HEK293 (cell line): Measurements from ENCODE around the gene GID8.
A peak's percentile ranks its signal among the peaks of the same experiment; 100 is the strongest.

Experiments used
- AEBP2 ChIP-seq: fragments of 450-650 bp; formaldehyde crosslinking; IDR thresholded peaks from 2 replicates; pipeline ENCODE4 v1.5.1; 2016; ENCODE audit warnings: missing biosample characterization, missing genetic modification characterization, borderline replicate concordance
- ELK4 ChIP-seq: IDR thresholded peaks from 2 replicates; pipeline ENCODE4 v1.6.1; 2011; ENCODE audit warnings: mild to moderate bottlenecking, low read depth, low read length, borderline replicate concordance
- OVOL3 ChIP-seq: fragments of 450-650 bp; formaldehyde crosslinking; IDR thresholded peaks from 2 replicates; pipeline ENCODE4 v1.5.1; 2016; ENCODE audit warnings: missing biosample characterization, missing genetic modification characterization
- PRDM2 ChIP-seq: fragments of 450-650 bp; formaldehyde crosslinking; IDR thresholded peaks from 2 replicates; pipeline ENCODE4 v1.5.1; 2016; ENCODE audit warnings: missing biosample characterization, missing genetic modification characterization, borderline replicate concordance
- PRDM4 ChIP-seq: fragments of 450-650 bp; formaldehyde crosslinking; IDR thresholded peaks from 2 replicates; pipeline ENCODE4 v1.5.1; 2017; ENCODE audit warnings: missing biosample characterization, missing genetic modification characterization
- REPIN1 ChIP-seq: fragments of 450-650 bp; formaldehyde crosslinking; IDR thresholded peaks from 2 replicates; pipeline ENCODE4 v1.5.1; 2017; ENCODE audit warnings: missing biosample characterization, missing genetic modification characterization, low read depth
- SCRT1 ChIP-seq: fragments of 450-650 bp; formaldehyde crosslinking; IDR thresholded peaks from 2 replicates; pipeline ENCODE4 v1.5.1; 2016; ENCODE audit warnings: missing biosample characterization, missing genetic modification characterization, borderline replicate concordance
- SP3 ChIP-seq: fragments of 450-650 bp; formaldehyde crosslinking; IDR thresholded peaks from 2 replicates; pipeline ENCODE4 v1.5.1; 2016; ENCODE audit warnings: missing biosample characterization, missing genetic modification characterization
- ZBTB21 ChIP-seq: fragments of 450-650 bp; formaldehyde crosslinking; IDR thresholded peaks from 2 replicates; pipeline ENCODE4 v1.5.1; 2017; ENCODE audit warnings: missing biosample characterization, missing genetic modification characterization
- ZEB2 ChIP-seq: fragments of 450-650 bp; formaldehyde crosslinking; IDR thresholded peaks from 2 replicates; pipeline ENCODE4 v1.5.1; 2016; ENCODE audit warnings: missing biosample characterization, missing genetic modification characterization
- ZFHX2 ChIP-seq: fragments of 450-650 bp; formaldehyde crosslinking; conservative IDR thresholded peaks from 2 replicates; pipeline ENCODE4 v1.5.1; 2016; ENCODE audit warnings: missing biosample characterization, missing genetic modification characterization
- ZNF174 ChIP-seq: fragments of 450-650 bp; formaldehyde crosslinking; IDR thresholded peaks from 2 replicates; pipeline ENCODE4 v1.5.0; 2017; ENCODE audit warnings: missing biosample characterization, mild to moderate bottlenecking, missing genetic modification characterization
- ZNF335 ChIP-seq: fragments of 450-650 bp; formaldehyde crosslinking; conservative IDR thresholded peaks from 2 replicates; pipeline ENCODE4 v1.5.1; 2016; ENCODE audit warnings: missing biosample characterization, missing genetic modification characterization
- ZNF416 ChIP-seq: fragments of 450-650 bp; formaldehyde crosslinking; IDR thresholded peaks from 2 replicates; pipeline ENCODE4 v1.5.1; 2016; ENCODE audit warnings: missing biosample characterization, missing genetic modification characterization
- ZNF501 ChIP-seq: fragments of 450-650 bp; formaldehyde crosslinking; IDR thresholded peaks from 2 replicates; pipeline ENCODE4 v1.5.1; 2016; ENCODE audit warnings: missing biosample characterization, missing genetic modification characterization
- ZNF560 ChIP-seq: fragments of 450-650 bp; formaldehyde crosslinking; IDR thresholded peaks from 2 replicates; pipeline ENCODE4 v1.5.1; 2017; ENCODE audit warnings: missing biosample characterization, missing genetic modification characterization, borderline replicate concordance
- ZNF791 ChIP-seq: fragments of 450-650 bp; formaldehyde crosslinking; IDR thresholded peaks from 2 replicates; pipeline ENCODE4 v1.5.1; 2016; ENCODE audit warnings: missing biosample characterization, missing genetic modification characterization
- ZNF792 ChIP-seq: fragments of 450-650 bp; formaldehyde crosslinking; IDR thresholded peaks from 2 replicates; pipeline ENCODE4 v1.5.1; 2016; ENCODE audit warnings: missing biosample characterization, missing genetic modification characterization
- ZSCAN4 ChIP-seq: fragments of 450-650 bp; formaldehyde crosslinking; IDR thresholded peaks from 2 replicates; pipeline ENCODE4 v1.5.1; 2017; ENCODE audit warnings: missing biosample characterization, missing genetic modification characterization
- TF ChIP-seq, protein P1 (sequence below): fragments of 450-650 bp; formaldehyde crosslinking; IDR thresholded peaks from 2 replicates; pipeline ENCODE4 v1.5.1; 2017; ENCODE audit warnings: missing biosample characterization, missing genetic modification characterization
- TF ChIP-seq, protein P2 (sequence below): fragments of 450-650 bp; formaldehyde crosslinking; IDR thresholded peaks from 2 replicates; pipeline ENCODE4 v1.5.1; 2016; ENCODE audit warnings: missing biosample characterization, missing genetic modification characterization

GID8 gene

GRCh38 chr20:62953839-62954703 lies 16.1 kb downstream of the GID8 start (continued):
- TF ChIP-seq SCRT1 (tag by site-specific recombination) (peak; percentile 61; the same call in 1 of the 2 replicates), AEBP2 (tag by site-specific recombination) (no peak), ZFHX2 (peak; percentile 61), ZNF792 (tag by site-specific recombination) (no peak), SP3 (tag by site-specific recombination) (no peak), ZNF501 (tag by site-specific recombination) (no peak), ZNF335 (tag by site-specific recombination) (peak; percentile 58), ZBTB21 (tag by site-specific recombination) (no peak), OVOL3 (tag by site-specific recombination) (no peak), ELK4 (no peak), PRDM2 (tag by site-specific recombination) (no peak), ZNF560 (tag by site-specific recombination) (no peak), REPIN1 (no peak), ZNF174 (tag by site-specific recombination) (no peak), ZSCAN4 (tag by site-specific recombination) (no peak), ZNF791 (no peak), PRDM4 (tag by site-specific recombination) (no peak), ZEB2 (no peak), ZNF416 (tag by site-specific recombination) (no peak)
- TF ChIP-seq, protein P1, sequence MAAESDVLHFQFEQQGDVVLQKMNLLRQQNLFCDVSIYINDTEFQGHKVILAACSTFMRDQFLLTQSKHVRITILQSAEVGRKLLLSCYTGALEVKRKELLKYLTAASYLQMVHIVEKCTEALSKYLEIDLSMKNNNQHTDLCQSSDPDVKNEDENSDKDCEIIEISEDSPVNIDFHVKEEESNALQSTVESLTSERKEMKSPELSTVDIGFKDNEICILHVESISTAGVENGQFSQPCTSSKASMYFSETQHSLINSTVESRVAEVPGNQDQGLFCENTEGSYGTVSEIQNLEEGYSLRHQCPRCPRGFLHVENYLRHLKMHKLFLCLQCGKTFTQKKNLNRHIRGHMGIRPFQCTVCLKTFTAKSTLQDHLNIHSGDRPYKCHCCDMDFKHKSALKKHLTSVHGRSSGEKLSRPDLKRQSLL = 0 out of 2 replicates have a peak, but pooled peaks have one; percentile 20
- TF ChIP-seq, protein P2, sequence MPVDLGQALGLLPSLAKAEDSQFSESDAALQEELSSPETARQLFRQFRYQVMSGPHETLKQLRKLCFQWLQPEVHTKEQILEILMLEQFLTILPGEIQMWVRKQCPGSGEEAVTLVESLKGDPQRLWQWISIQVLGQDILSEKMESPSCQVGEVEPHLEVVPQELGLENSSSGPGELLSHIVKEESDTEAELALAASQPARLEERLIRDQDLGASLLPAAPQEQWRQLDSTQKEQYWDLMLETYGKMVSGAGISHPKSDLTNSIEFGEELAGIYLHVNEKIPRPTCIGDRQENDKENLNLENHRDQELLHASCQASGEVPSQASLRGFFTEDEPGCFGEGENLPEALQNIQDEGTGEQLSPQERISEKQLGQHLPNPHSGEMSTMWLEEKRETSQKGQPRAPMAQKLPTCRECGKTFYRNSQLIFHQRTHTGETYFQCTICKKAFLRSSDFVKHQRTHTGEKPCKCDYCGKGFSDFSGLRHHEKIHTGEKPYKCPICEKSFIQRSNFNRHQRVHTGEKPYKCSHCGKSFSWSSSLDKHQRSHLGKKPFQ (tag by site-specific recombination) = no peak
